Kidney capillary endothelial cell (primary cell): ENCODE measurements around the gene SLAMF1.
"Not testable (repeated sequence)": the region's sequence is repeated elsewhere in the genome, so short reads cannot be mapped to it uniquely, and the experiment has no call there.

ENCODE experiments used
- DNase-seq: peaks from one replicate; pipeline ENCODE4 v3.0.0-alpha.2; 2018; ENCODE audit warnings: low spot score

Gene SLAMF1

GRCh38 chr1:160597705-160598104 is 49.1 kb downstream of the SLAMF1 start:
- no peak for DNase-seq

DNA sequence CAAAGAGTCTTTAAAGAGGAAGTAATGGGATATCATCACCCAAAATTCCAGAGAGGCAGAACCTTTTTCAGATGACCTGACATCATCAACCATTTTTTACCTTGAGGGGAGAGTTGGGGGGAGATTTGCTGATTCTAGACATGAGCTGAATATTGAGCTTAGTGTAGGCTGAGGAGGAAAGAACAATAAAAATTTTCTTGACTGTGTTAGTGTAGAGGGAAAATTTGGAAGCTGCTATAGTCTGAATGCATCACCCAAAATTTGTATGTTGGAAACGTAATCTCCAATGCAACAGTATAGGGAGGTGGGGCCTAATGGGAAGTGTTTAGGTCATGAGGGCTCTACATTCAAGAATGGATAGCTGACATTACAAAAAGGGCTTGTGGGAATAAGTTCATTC is 49.8 kb downstream of the SLAMF1 start:
- no peak for DNase-seq

GRCh38 chr1:160590488-160590887 is 56.4 kb downstream of the SLAMF1 start:
- DNase-seq = no peak

DNA sequence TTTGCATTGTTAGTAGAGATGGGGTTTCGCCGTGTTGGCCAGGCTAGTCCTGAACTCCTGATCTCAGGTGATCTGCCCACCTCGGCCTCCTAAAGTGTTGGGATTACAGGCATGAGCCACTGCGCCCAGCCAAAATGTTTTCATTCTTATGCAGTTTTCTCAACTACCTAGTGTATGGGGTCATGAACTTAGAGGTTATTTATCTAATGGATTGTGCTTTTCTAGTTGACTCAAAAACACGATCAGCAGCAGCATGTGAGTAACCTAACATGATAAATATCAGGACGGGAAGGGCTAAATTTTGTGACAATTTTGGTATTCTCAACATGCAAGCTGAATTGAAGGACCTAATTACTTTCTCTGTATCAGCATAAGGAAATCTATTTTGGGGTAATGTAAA is 58.4 kb downstream of the SLAMF1 start:
- no peak for DNase-seq

DNA sequence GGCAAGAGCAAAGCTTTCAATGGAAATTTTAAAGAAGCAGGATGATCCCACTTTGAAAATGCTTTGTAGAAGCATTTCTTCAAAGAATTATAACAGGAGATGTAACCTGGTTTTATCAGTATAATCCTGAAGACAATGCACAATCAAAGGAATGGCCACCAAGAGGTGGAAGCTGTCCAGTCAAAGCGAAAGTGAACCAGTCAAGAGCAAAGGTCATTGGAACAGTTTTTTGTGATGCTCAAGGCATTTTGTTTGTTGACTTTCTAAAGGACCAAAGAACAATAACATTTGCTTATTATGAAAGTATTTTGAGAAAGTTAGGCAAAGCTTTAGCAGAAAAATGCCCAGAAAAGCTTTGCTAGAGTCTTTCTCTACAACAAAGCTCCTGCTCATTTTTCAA is 62.1 kb downstream of the SLAMF1 start:
- DNase-seq = no peak

DNA sequence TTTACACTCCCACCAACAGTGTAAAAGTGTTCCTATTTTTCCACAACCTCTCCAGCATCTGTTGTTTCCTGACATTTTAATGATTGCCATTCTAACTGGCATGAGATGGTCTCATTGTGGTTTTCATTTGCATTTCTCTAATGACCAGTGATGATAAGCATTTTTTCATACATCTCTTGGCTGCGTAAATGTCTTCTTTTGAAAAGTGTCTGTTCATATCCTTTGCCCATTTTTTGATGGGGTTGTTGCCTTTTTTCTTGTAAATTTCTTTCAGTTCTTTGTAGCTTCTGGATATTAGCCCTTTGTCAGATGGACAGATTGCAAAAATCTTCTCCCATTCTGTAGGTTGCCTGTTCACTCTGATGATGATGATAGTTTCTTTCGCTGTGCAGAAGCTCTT is 63.9 kb downstream of the SLAMF1 start:
- not testable (repeated sequence) for DNase-seq

DNA sequence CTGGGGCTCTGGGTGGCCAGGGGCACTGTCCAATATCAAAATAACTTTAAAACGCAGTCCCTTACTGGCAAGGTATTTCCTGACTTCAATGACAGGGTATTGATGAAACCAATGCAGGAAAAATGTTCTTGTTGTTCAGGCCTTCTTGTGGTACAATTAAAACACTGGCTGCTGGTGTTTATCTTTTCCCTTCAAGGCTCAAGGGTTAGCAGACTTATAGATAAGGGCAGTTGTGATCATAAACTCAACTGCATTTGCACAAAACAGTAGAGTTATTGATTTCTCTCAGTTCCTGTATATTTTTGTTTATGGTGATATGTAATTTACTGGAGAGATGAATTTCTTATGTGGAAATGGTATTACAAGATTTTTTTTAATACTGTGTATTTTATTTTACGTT is 64.9 kb downstream of the SLAMF1 start:
- no peak for DNase-seq

DNA sequence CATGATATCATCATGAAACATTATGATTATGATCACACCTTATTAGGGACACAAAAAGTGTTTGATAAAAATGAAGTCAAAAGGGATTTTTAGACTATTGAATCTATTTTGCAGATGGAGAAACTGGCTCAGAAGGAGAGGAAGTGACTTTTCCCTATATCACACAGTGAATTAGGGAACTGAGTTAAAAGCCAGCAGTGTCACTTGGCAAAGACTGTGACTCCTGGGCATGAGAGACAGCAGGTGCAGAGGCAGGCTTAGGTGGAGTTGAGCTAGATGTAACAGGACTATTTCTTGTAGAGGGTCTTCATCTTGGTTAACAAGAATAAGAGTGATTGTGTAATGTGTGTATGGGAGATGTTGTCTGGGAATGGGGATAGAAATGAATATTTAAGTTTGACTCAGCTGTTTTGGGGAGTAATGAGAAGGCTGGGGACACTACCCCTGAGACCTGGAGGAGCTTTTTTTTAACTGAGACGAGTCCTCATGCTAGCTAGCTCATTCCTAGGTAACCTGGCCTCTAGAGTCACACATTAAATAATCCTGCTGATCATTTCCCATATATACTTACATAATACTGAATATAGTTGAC is 66.5 kb downstream of the SLAMF1 start:
- DNase-seq = no peak

GRCh38 chr1:160579216-160579701 is 67.6 kb downstream of the SLAMF1 start, which contains the start of gene CD84:
CD84 (minus strand) TSS chr1:160579496; CDS start chr1:160579437, 59 bp downstream.
- no peak for DNase-seq

DNA sequence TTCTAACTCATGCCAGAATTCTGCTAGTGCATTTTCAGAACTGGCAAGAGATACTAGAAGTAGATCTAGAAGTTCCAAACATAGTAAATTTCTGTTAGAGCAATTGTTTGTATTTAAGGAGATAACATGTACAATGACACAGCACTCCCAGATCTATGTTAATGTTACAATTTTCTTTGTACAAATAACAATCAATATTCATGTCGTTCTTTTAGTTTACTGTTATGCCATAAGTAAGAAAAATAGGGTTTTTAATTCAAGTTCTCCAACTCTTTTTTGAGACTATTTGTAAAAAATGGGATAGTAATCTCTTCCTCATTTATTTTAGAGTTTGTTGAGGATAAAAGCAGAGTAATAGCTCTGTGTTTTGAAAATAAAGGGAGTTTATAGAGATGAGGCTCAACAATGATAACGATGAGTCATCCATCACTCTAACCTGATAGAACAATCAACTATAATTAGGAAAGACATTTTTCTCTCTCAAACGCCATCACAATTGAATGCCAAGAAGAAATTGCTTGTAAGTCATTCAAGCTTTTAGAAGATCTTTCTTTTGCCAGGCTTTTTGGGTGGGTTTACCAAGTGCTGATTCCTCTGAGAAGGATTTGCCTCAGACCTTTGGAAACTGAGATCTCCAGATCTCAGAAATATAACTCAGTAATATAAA is 68.2 kb downstream of the SLAMF1 start:
- DNase-seq = no peak

GRCh38 chr1:160578175-160578524 is 68.7 kb downstream of the SLAMF1 start:
- no peak for DNase-seq

DNA sequence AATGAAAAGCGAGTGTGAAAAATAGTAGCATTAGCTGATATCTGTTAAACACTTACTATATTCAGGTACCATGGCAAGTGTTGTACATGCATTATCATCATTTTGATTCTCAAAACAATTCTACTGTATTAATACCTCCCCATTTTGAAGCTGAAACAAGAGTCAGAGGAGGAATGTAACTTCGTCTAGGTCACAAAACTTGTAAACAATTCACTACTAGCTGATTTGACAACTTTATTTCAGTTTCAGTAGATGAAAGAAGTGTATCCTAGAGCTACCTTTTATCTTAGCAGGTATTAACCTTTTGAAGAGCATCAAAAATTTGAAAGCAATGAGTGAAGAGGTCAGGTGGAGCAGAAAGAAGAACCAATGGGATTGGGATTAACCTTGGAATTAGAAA is 69.2 kb downstream of the SLAMF1 start:
- DNase-seq = no peak

DNA sequence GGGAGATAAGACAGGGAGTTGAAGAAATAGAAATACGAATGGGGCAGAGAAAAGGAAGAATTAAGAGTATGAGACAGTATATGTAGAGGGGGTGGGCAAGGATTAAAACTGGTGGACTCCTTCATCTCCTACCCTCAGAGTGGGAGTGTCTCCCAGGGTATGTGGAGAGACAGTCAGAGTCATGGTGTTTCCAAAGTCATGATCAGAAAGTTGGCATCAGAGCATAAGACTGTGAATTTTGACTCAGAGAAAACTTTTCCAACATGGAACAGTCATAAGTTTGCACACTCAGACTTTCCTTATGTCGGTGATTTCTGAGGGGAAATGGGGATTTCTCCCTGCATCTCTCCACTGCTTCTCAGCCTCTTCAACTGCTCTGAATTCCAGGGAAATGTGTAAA is 70.0 kb downstream of the SLAMF1 start:
- no peak for DNase-seq

DNA sequence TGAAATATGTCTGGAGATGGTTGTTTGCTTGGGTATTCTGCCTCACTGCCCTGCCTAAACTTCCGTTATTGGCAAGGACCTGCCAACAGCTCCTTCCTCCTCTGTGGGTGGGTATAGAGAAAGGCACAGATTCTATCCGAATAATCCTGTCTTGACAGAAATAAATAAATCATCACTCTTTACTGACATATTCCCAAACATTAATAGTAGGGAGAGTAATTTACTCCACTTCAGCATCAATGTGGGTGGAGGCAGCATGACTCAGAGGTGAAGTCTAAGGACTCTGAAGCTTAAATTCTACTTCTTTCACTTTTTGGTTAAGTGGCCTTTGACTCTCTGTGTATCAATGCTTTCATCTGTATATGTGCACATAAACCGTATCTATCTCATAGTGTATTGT is 70.5 kb downstream of the SLAMF1 start:
- DNase-seq = no peak

- DNase-seq = no peak
These were observed 71.7 kb downstream of the SLAMF1 start for GRCh38 chr1:160575112-160575664.

DNA sequence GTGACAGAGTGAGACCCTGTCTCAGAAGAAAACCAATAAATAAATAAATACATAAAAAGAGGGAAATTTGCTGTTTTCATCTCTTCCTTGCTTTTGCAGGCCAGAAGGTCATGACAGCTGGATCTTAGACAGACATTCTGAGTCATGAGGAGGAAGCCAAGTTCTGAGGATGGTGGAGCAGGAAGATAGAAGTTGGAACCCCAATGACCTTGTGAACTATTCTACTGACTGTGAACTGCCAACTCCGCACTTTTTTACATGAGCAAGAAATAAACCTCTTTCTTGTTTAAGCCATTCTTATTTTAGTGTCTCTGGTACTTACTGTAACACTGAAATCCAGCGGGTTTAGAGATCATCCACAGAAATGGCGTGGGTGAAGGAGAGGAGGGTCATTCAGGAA is 76.0 kb downstream of the SLAMF1 start:
- DNase-seq = no peak

GRCh38 chr1:160569806-160570205 is 77.0 kb downstream of the SLAMF1 start:
- DNase-seq = no peak

GRCh38 chr1:160567858-160568682 is 78.8 kb downstream of the SLAMF1 start:
- DNase-seq = no peak

- no peak for DNase-seq
These were observed 79.5 kb downstream of the SLAMF1 start for GRCh38 chr1:160567341-160567740.

DNA sequence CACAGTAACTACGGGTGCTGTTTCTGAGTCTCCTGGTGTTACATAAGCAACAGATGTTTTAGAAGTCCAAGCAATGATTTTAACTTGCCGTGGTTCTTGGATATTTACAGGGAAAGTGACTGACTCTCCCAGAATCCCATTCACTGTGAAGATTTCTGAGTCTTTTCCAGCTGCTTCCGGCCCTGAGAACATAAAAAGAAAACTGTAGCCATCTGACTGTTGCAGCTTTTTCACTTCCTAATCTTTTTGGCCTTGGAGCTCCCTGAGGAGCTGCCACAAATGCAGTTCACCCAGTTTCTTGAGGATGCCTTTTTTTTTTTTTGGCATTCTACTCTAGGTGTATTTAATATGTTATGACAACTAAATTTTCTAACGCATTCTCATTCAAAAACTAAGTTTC is 81.3 kb downstream of the SLAMF1 start:
- no peak for DNase-seq

GRCh38 chr1:160563230-160563629 is 83.6 kb downstream of the SLAMF1 start:
- not testable (repeated sequence) for DNase-seq

DNA sequence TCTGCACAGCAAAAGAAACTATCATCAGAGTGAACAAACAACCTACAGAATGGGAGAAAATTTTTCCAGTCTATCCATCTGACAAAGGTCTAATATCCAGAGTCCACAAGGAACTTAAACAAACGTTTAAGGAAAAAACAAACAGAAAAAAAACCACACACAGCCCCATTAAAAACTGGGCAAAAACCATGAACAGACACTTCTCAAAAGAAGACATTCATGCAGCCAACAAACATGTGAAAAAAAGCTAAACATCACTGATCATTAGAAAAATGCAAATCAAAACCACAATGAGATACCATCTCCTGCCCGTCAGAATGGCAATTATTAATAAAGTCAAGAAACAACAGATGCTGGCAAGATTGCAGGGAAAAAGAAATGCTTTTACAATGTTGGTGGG is 84.1 kb downstream of the SLAMF1 start:
- DNase-seq = not testable (repeated sequence)

DNA sequence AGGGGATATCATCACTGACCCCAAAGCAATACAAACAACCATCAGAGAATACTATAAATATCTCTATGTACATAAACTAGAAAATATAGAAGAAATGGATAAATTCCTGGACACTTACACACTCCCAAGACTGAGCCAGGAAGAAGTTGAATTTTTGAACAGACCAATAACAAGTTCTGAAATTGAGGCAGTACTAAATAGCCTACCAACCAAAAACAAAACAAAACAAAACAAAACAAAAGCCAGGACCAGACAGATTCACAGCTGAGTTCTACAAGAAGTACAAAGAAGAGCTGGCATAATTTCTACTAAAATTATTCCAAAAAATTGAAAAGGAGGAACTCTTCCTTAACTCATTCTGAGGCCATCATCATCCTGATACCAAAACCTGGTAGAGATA is 86.0 kb downstream of the SLAMF1 start:
- no peak for DNase-seq
